GDM1 (cell line): Measurements from ENCODE around the gene CNGA3.

Source experiments
- DNase-seq: peaks from one replicate; lab custom pipeline; 2025; lab: John Stamatoyannopoulos, UW

Gene CNGA3

GRCh38 chr2:98329549-98329948 is 16.7 kb upstream of the CNGA3 start:
- DNase-seq = no peak

- DNase-seq = no peak
Observed at GRCh38 chr2:98332989-98333388, 13.3 kb upstream of the CNGA3 start.

DNA sequence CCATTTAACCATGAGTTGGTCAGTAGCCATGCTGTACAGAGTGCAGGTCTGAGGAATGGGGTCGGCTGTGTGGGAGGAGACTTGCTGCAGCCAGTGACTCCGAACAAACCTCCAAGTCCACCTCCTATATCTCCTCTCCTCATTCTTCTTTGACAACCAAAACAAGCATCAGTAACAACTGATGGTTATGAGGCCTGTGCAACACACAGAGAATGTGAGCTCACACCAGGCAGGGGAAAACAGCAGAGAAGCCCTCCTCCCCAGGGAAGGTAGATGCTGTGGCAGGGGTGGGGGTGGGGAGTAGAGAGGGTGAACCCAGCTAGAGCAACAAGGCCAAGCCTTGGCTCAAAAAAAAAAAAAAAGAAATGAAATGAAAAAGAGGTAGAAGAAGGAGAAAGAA is 12.3 kb upstream of the CNGA3 start:
- no peak for DNase-seq

DNA sequence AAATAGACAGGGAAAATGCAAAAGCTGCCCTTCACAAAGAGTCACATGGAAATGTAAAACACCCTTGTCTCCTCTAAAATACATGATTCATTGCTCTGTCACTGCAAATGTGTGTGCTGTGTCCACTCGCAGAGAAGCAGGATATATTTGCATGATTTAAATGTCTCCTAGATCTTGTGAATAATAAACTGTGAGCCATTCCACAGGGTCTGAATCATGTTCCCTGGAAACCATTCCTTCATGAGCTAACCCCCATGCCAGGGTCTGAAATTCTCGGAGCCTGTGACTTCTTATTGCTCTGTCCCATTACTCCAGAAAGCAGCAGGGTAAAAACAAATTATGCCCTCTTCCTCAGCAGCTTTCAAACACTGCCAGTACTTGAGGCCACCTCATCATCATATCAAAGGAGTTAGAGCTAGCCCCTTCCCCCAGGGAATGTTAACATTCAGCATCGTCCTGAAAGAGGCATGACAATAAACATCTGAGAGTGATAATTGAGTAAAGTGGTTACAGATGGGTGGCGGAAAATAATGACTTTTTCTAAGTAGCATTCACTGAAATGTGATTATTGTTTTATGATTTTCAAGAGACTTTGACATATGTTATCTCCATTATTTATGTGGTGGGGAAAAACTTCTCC is 11.7 kb upstream of the CNGA3 start:
- DNase-seq = no peak

DNA sequence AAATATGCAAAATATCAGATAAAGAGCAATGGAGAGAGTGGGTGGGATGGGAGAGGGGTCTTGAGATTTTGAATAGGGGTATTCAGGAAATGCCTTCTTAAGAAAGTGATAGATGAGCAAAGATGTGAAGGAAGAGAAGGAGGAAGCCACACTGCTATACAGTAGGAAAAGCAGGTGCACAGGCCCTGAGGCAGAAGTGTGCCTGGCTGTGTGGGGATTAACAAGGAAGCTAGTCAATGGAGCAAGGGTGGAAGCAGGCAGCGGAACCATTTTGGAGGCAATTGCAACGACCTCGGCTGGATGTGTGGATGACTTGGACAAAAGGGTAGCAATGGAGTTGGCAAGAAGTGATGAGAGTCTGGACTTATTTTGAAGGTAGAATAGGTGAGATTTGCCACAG is 11.0 kb upstream of the CNGA3 start:
- no peak for DNase-seq

DNA sequence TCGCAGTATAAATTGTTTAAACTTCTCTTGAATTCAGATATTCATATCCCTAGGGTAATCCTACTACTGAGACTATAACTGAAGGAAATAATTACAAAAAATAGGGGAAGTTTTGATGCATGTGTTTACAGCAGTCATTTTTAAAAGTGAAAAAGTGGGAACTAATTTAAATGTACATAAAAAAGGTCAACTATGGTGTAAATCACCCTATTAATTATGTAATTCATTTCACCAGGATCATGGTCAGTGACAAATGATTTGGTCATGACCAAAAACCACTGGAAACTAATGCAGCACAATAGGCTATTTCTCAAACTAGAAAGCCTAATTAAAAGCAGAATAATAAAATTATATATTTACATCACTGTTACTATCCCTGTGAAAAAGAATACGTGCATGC is 5.0 kb upstream of the CNGA3 start:
- DNase-seq = no peak

GRCh38 chr2:98343285-98343684 is 3.0 kb upstream of the CNGA3 start:
- no peak for DNase-seq

DNA sequence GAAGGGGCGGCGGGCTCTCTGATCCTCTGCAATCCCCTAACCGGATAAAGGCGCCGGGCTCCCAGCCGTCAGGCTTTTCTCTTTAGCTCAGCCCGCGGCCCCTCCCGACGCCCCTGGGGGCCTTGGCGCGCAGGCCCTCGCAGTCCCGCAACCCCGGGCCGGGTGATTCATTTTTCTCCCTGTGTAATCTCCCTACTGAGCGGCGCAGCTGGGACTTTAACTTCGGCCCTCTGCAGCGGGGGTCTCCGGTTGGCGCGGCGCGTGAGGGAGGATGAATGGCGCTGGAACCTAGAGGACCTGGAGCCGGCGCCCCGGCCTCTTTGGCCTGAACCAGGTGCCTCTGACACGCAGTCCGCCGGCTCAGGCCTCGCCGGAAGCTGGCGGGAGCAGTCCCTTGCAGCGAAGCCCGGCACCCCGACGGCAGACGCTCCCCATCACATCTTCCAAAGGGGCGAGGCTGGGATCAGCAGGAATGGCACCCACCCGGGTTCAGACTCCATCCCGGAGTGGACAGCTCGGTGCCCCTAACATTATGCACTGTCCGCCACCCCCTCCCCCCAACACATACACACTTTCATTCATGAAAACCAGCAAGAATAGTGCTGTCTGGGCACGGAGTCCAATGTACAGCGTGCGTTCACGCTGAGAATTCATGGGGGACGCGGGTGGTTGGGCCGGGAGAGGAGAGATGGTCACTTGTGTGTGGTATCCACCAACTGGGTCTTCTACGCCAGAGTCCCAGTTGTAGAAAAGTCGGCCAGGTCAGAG is 1.2 kb downstream of the CNGA3 start:
- DNase-seq = no peak

GRCh38 chr2:98348066-98348561 is 1.9 kb downstream of the CNGA3 start:
- DNase-seq = no peak

DNA sequence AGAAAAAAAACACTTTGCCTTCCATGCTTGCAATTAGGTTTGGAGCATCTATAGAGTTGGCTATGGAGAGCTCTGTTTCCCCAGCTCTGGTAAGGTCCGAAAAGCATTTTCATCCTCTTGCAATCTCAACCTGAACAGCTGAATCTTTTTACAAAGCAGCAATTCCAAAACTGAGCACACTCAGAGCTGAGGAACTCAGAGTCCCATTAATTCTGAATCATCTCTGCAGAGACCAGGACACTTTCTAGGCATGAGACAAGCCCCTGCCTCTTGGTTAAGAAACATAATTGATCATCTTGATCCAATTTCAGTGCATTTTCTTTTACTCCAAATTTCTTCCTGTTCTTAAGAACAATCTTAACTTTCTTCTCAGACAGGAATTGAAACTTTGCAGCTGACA is 4.2 kb downstream of the CNGA3 start:
- no peak for DNase-seq

- no peak for DNase-seq
Observed at GRCh38 chr2:98355881-98356280, 9.6 kb downstream of the CNGA3 start.

GRCh38 chr2:98356729-98357128 is 10.5 kb downstream of the CNGA3 start:
- DNase-seq = no peak

GRCh38 chr2:98357849-98358248 is 11.6 kb downstream of the CNGA3 start:
- no peak for DNase-seq

- DNase-seq = no peak
Observed at GRCh38 chr2:98359986-98360385, 13.7 kb downstream of the CNGA3 start.

- no peak for DNase-seq
Observed at GRCh38 chr2:98367721-98368120, 21.5 kb downstream of the CNGA3 start.

DNA sequence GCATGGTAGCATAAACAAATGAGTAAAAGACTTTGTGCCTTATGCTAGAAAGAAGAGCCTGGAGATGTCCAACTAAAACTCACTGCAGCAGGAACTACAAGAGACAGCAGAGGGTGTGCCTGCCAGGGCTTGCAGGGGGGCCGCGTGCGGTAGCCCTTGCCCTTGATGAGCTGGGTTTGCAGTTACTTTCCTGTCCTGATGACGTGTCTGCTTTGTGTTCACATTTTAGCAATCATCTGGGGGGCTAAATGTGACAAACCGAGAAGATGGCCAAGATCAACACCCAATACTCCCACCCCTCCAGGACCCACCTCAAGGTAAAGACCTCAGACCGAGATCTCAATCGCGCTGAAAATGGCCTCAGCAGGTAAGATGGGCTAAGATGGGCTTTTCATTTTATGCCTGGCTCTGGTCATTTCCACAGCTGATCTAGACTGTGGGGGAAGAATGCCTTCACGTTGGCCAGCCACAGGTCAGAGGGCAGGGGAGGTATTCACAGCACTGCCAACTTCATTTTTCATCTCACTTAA is 23.5 kb downstream of the CNGA3 start:
- no peak for DNase-seq

DNA sequence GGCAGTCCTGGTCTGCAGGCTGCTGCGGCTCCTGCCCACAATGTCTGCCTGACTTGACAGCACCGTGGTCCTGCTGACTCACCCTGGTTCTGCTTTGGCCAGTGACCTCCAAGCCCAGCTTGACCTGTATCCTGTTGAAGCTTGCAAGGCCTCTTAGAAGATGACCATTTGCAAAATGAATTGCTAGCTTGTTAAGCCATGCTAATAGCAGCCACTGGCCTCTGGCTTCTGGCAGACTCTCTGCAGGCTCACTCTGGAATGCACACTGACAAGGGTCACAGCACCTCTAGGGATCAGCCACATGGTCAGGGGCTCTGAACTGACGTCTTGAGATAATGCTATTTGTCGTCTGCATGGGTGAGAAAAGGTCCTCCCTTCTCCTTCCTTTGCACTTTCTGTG is 25.9 kb downstream of the CNGA3 start:
- DNase-seq = no peak

DNA sequence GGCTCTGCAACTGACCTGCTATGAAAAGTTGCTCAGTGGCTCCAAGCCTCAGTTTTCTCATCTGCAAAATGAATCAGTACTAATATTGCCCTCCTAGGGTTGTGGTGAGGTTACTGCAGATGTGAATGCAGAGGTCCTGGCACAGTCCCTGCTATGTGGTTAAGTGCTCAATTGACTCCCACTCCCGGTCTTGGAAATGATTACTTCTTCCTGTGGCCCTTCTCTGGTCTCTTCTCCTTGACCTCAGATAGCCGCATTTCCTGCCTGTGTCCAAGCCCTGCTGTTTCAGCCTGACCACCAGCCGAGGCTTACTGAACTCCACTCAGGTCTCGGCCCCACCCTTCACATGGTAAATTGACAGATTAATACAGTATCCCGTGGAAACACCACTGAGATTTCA is 26.3 kb downstream of the CNGA3 start:
- no peak for DNase-seq

DNA sequence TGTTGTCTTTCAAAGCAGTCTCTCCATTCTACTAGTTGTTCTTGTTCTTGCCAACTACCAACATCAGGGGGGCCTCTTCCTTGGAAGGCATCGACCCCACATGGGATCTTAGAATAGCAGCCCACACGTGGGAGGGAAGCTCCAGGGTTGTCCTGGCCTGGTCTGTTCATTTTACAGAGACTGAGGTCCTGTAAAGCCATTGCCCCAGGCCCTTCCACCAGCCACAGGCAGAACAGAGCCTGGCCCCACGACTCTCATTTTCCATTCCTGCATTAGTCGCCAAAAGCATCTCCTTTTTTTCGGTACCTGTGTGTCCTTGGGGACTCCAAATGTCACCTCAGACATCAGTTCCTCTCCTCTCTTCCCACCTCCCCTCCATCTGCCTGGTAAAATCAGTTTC is 28.0 kb downstream of the CNGA3 start:
- DNase-seq = no peak

DNA sequence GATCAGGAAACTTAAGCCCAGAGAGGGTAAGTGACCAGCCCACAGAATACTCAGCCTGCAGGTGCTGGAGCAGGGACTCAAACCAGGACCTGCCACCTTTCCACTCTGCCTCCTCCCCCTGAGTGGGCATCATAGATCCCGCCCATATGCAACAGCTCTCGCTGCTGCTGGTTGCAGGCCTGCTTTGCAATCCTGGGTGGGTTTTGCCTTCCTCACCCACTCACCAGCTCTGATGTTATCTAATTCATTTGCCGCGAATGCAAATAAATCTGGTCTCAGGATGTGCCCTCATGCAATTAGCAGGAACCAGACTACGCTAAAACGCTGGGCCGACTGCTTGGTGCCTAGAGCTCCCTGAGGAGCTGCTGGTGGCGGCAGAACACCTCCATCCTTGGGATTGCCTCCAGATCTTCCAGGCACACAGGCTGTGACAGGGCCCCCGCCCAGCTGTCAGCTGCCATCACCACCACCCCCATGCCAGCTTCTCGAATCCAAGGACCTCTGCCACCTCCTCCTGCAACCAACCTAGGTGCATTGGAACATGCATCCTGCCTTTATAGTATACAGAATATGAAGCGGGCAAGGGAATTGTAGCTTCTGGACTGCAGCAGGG is 28.8 kb downstream of the CNGA3 start:
- DNase-seq = no peak

DNA sequence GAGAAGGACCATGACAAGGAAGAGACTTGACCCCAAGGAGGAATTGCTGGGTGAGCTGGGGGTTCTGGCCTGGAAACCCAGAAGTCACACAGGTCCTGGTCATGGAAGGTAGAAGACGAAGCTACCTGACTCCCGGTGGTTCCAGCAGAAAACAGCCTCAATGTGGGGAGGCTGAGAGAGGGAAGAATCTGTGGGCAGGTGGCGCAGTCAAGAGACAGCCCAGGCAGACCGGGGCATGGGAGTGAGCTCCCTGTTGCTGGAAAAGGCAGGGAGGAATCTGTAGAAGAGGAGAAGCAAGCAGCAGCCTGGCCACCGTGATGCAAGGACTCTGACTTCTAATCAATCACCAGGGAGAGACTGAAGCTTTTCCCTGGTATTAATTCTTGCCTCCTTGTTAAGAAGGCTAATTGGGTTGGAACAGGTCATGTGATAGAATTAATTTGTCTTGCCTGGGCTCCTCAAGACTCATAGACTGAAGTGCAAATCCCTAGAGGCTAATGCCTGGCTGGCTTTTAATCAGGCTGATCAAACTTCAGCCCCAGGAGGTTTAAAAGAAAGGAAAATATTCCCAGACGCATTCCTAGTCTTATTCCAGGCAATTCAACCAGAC is 30.1 kb downstream of the CNGA3 start:
- DNase-seq = no peak

- DNase-seq = no peak
Observed at GRCh38 chr2:98376996-98377395, 30.7 kb downstream of the CNGA3 start.

DNA sequence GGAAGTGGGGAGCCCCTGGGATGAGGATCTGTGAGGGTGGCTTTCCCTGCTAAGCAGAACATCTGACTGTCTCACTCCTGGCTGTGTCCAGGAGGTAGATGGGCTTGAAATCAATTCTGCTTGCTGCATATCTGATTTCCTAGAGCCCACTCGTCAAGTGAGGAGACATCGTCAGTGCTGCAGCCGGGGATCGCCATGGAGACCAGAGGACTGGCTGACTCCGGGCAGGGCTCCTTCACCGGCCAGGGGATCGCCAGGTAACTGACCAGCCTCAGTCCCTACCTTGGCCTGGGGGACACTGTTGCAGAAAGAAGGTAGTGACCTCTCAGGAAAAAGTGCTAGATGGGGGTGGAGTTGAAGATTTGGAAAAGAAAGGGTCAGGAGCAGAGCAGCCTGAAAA is 31.3 kb downstream of the CNGA3 start:
- no peak for DNase-seq
